Measurements from ENCODE around the gene ACSL6.

Gene ACSL6

DNA sequence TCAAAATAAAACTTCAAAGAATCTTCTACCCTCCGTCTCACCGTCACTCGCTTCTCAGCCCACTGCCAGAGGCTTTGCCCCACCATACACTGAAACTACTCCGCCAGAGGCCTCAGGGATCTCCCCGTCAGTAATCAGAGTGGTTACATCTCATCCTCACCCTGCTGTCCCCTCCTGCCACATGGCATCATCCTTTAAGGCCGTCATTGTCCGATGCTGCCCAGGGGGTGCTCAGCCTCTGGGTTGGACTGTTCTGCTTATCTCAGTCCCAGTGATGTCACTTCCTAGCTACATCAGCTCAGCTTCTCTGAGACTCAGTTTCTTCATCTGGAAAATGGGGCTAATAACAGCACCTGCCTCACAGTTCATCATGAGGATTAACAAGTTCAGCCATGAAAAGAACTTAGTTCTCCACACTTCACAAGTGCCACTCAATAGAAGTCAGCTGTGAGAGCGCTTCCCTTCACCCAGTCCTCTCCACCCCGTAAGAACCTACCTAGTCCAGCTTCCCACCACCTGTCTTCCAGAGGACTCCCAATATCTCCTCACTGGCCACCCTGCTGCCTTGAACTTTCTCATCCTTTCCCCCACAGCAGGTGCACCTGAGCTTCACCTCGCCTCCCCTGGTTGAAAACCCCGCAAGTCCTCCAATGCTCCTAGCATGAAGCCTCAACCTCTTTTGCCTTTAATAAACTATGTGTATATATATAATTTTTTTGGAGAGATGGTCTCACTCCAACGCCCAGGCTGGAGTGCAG is 46.2 kb upstream of the ACSL6 start:
- DNase-seq (ENCODE audit: low read depth, low spot score) = no peak
- H3K4me3 ChIP-seq (ENCODE audit: low read depth, low read length) = no peak overlapping the region
- TF ChIP-seq, protein P1, sequence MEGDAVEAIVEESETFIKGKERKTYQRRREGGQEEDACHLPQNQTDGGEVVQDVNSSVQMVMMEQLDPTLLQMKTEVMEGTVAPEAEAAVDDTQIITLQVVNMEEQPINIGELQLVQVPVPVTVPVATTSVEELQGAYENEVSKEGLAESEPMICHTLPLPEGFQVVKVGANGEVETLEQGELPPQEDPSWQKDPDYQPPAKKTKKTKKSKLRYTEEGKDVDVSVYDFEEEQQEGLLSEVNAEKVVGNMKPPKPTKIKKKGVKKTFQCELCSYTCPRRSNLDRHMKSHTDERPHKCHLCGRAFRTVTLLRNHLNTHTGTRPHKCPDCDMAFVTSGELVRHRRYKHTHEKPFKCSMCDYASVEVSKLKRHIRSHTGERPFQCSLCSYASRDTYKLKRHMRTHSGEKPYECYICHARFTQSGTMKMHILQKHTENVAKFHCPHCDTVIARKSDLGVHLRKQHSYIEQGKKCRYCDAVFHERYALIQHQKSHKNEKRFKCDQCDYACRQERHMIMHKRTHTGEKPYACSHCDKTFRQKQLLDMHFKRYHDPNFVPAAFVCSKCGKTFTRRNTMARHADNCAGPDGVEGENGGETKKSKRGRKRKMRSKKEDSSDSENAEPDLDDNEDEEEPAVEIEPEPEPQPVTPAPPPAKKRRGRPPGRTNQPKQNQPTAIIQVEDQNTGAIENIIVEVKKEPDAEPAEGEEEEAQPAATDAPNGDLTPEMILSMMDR (IDR thresholded peaks at IDR 0.05; ENCODE audit: low read depth, low read length) = no peak
- in situ Hi-C loops (cut with HindIII; ENCODE audit: low sequenced_read_pairs) = no loop called here

DNA sequence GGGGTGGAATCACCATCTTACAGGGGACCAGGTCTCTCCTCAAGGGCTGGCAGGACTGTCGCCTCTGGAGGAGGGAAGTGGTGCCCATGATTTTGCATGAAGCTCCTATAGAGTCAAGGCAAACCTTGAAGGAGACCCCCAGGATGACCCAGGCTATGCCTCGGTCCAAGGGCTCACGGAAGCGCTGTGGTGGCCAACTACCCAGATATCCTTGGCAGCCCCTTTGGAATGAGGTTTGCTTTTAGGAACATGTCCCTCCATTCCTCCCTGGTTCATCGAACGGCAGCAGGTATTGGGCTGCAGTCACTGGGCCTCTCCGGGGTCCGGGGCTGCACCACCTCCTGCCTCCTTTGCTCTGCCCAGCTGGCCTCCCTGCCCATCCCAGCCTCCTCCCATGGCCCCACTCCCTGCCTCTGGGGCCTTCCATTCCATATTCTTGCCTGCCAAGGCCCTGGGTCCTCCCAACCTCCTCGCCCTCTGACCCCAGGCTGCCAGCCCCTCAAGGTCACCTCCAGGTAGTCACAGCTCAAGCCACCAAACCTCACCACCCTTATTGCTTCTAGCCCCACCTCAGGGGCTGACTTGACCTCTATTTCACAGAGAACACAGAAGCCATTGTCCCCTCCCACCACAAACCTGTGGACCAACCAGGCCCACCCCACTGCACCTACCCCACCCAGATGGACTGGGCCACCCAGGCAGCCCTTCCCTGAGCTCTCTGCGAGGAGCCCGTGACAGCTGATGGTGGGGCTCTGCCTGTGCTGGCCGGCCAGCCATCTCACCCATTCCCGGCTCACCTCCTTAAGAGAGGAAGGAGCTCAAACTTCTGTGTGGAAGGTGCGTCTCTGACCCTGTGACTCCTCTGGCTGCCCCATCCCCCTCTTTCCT is 45.4 kb upstream of the ACSL6 start:
- DNase-seq (ENCODE audit: low read depth, low spot score) = no peak
- H3K4me3 ChIP-seq (ENCODE audit: low read depth, low read length) = no peak overlapping the region
- in situ Hi-C loops (cut with HindIII; ENCODE audit: low sequenced_read_pairs) = no loop called here
- TF ChIP-seq, protein P1 (IDR thresholded peaks at IDR 0.05; ENCODE audit: low read depth, low read length) = no peak

DNA sequence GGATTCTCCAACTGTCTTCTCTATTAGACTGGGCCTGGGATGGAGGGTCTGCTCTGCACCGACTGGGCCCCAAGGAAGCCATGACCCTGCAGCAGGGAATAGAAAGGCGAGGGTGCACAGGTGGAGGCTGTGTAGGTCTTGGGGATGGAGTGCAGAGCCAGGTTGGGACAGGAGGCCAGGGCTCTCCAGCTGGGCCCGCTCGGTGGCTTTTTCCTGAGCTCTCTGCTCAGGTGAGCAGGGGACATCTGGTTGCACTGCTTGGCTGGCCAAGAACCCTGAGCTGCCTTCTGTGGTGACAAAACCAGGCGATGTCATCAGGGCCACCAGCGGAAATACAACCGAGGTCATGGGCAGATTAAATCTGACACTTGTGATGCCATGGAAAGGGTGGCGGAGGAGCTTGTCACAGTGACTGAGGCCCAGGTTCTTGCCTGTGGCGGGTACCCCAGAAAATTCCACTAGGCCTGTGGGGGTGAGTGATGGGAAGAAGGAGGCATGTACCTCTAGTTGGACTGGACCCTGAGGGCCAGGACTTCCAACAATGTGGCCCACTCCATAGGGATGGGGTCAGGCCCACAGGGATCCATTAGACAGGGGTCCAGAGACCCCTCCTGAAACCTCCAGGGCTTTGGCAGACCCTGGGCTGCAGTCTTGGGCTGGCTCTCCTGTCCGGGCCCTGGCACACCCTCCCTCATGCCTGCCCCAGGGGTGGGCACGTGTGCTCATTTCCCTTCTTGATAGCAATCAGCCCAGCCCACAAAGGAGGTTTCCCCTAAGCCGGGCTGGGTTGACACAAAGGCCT is 44.6 kb upstream of the ACSL6 start:
- in situ Hi-C loops (cut with HindIII; ENCODE audit: low sequenced_read_pairs) = no loop called here
- TF ChIP-seq, protein P1 (IDR thresholded peaks at IDR 0.05; ENCODE audit: low read depth, low read length) = no peak
- DNase-seq (ENCODE audit: low read depth, low spot score) = no peak
- no peak overlapping the region for H3K4me3 ChIP-seq (ENCODE audit: low read depth, low read length)

DNA sequence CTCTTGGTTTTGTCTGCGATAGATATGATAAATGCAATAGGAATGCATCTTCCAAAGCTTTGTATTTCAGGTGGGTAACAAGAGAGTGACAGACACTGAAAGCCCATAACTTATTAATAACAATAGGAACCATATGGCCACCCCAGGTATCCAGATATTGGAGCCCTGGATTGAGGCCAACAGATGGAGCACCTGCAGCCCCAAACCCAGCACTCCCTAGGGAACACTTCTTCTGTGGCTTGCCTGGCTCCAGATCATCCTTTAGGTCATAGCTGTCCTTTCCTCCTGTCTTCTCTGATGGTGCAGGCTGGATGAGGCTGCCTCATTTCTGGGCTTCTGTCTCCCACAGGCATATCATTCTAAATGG is 44.0 kb upstream of the ACSL6 start:
- H3K4me3 ChIP-seq (ENCODE audit: low read depth, low read length) = no peak overlapping the region
- TF ChIP-seq, protein P1 (IDR thresholded peaks at IDR 0.05; ENCODE audit: low read depth, low read length) = no peak
- no peak for DNase-seq (ENCODE audit: low read depth, low spot score)
- in situ Hi-C loops (cut with HindIII; ENCODE audit: low sequenced_read_pairs) = no loop called here

DNA sequence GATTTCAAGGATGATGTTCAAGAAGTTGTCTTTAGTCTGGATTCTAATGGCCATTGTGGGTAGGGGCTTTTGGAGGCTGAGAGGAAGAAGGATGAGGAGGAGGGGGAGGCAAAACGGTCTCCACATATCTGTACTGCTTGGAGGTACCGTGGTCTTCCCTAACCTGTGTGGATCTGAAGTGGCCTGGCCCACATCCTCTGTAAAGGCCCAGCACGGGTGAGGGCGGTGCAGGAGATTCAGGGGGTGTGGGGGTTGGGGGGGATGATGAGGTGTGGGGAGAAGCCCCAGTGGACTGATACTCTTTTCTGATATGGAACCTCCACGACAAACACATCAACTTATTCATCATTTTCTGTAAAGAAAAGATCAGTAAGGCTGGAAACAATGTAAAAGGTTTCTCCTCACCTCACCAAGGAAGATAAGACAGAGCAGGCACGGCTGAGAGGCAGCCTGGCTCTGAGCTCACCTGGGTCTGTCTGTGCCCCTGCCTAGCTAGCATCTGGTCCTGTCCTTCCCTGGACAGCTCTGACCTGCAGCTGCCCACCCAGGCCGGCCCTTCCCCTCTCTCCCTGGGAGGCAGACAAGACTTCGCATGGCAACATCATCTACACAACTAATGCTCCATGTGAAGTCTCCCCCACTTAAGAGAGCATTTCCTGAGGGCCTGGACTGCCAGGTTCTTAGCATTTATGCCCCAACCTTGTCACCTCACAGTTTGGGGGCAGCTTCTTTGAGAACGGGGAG is 43.4 kb upstream of the ACSL6 start:
- TF ChIP-seq, protein P1 (IDR thresholded peaks at IDR 0.05; ENCODE audit: low read depth, low read length) = no peak
- in situ Hi-C loops (cut with HindIII; ENCODE audit: low sequenced_read_pairs) = no loop called here

More for the DNA sequence above, 43.4 kb upstream of the ACSL6 start:
- DNase-seq (ENCODE audit: low read depth, low spot score) = no peak
- H3K4me3 ChIP-seq (ENCODE audit: low read depth, low read length) = no peak overlapping the region

All from astrocyte of the spinal cord (primary cell).